Endothelial cell of umbilical vein (primary cell): ENCODE measurements around the gene PLPP7. TPM values are rescaled to one million over a fixed set of nuclear protein-coding genes. Genes with fewer than 3 reads are reported as not detected.

ENCODE experiments used
- BruUV-seq: library from RNA; stranded (reverse); fragments of 400-500 nt; replicated peaks from 2 replicates; lab custom pipeline; 2021; lab: Mats Ljungman, UMichigan
- CTCF ChIA-PET: fragments of 300-600, 350-600 bp; sonication (Branson Sonifier 250); formaldehyde crosslinking; loops from one replicate; lab custom pipeline; 2021; ENCODE audit warnings: antibody characterized with exemption, inconsistent platforms; lab: Charles Lee
- POLR2A ChIA-PET: fragments of 300-600, 350-600 bp; sonication (Branson Sonifier 250); formaldehyde crosslinking; loops from one replicate; lab custom pipeline; 2021; ENCODE audit warnings: antibody characterized with exemption, inconsistent platforms; lab: Charles Lee
- DNase-seq: peaks from one replicate; pipeline ENCODE4 v3.0.0-alpha.2; 2011; ENCODE audit warnings: low read depth, low spot score
- FAIRE-seq: peaks from 2 replicates; lab custom pipeline; 2011; peaks lifted over from hg19 to GRCh38; lab: Jason Lieb, UNC
- H2AFZ ChIP-seq: 2 replicates; pipeline ENCODE4 v1.6.0; 2012; ENCODE audit warnings: low read depth, low read length, control low read depth, inconsistent platforms
- H3K27ac ChIP-seq: 2 replicates; pipeline ENCODE4 v1.5.1; 2011; ENCODE audit warnings: low read depth, mild to moderate bottlenecking, control low read depth, low read length, moderate library complexity; ENCODE audit not compliant: insufficient read depth
- H3K27me3 ChIP-seq, 2 experiments: 2 replicates each; pipeline versions ENCODE4 v1.6.0 to v1.6.1; 2011; ENCODE audit warnings: low read length in 2 of 2, mixed read lengths in 1 of 2; ENCODE audit not compliant: control insufficient read depth in 2 of 2, insufficient read depth in 2 of 2
- H3K36me3 ChIP-seq, 2 experiments: 2 replicates in 1 of 2; 3 replicates in 1 of 2; pipeline ENCODE4 v1.5.1; 2011; ENCODE audit warnings: low read length in 2 of 2, mild to moderate bottlenecking in 1 of 2, moderate library complexity in 1 of 2; ENCODE audit not compliant: control insufficient read depth in 2 of 2, insufficient read depth in 2 of 2; ENCODE audit errors: extremely low read depth in 1 of 2
- H3K4me1 ChIP-seq: 3 replicates; pipeline ENCODE4 v1.5.1; 2011; ENCODE audit warnings: mild to moderate bottlenecking, low read length; ENCODE audit not compliant: control insufficient read depth, insufficient read depth; ENCODE audit errors: extremely low read depth
- H3K4me2 ChIP-seq: 2 replicates; pipeline ENCODE4 v1.6.1; 2011; ENCODE audit warnings: low read length, control low read depth, mixed read lengths; ENCODE audit not compliant: insufficient read depth
- H3K4me3 ChIP-seq, 3 experiments: fragments of 200-600 bp in 1 of 3; sonication (generic), shearing (Covaris generic) in 1 of 3; replicated peaks in 1 of 3; 2 replicates each; pipeline ENCODE4 v1.5.1; 2011 to 2016; ENCODE audit warnings: control low read depth in 3 of 3, low read length in 3 of 3, mild to moderate bottlenecking in 2 of 3, inconsistent platforms in 1 of 3, low read depth in 1 of 3, moderate library complexity in 1 of 3; ENCODE audit not compliant: insufficient read depth in 1 of 3
- H3K79me2 ChIP-seq: 2 replicates; pipeline ENCODE4 v1.6.0; 2012; ENCODE audit warnings: low read length, inconsistent platforms; ENCODE audit not compliant: control insufficient read depth, insufficient read depth
- H3K9ac ChIP-seq: replicated peaks from 2 replicates; pipeline ENCODE3; 2011; ENCODE audit warnings: low read length, control low read depth; ENCODE audit not compliant: insufficient read depth; ENCODE audit errors: extremely low read depth
- H3K9me1 ChIP-seq: replicated peaks from 3 replicates; pipeline ENCODE4 v1.6.0; 2011; ENCODE audit warnings: mild to moderate bottlenecking, low read length; ENCODE audit not compliant: control insufficient read depth, insufficient read depth; ENCODE audit errors: extremely low read depth
- H3K9me3 ChIP-seq: replicated peaks from 2 replicates; pipeline ENCODE4 v1.5.1; 2012; ENCODE audit warnings: low read length, inconsistent platforms; ENCODE audit not compliant: control insufficient read depth, insufficient read depth
- H4K20me1 ChIP-seq: replicated peaks from 2 replicates; pipeline ENCODE3; 2011; ENCODE audit warnings: mild to moderate bottlenecking, low read length; ENCODE audit not compliant: control insufficient read depth, insufficient read depth; ENCODE audit errors: extremely low read depth
- EZH2 ChIP-seq: IDR thresholded peaks from 2 replicates; pipeline ENCODE4 v1.6.1; 2012; ENCODE audit warnings: borderline replicate concordance, low read depth, mild to moderate bottlenecking, moderate library complexity, low read length, inconsistent platforms; ENCODE audit not compliant: severe bottlenecking
- FOS ChIP-seq: IDR thresholded peaks from 2 replicates; pipeline ENCODE4 v1.6.1; 2011; ENCODE audit warnings: mild to moderate bottlenecking, low read length, moderate library complexity, borderline replicate concordance; ENCODE audit not compliant: insufficient read depth
- GATA2 ChIP-seq: IDR thresholded peaks from 2 replicates; pipeline ENCODE4 v1.7.0; 2011; ENCODE audit warnings: low read depth, mild to moderate bottlenecking, moderate library complexity, mixed read lengths, low read length; ENCODE audit not compliant: insufficient read length, insufficient read depth
- JUN ChIP-seq: IDR thresholded peaks from 2 replicates; pipeline ENCODE4 v1.6.1; 2011; ENCODE audit warnings: borderline replicate concordance, low read depth; ENCODE audit not compliant: insufficient read length, insufficient read depth
- MYC ChIP-seq: IDR thresholded peaks from one replicate; pipeline ENCODE4 v1.6.1; 2011; ENCODE audit warnings: mild to moderate bottlenecking, low read depth, low read length
- POLR2A ChIP-seq: IDR thresholded peaks from 2 replicates; pipeline ENCODE4 v1.6.1; 2012; ENCODE audit warnings: low read depth, mild to moderate bottlenecking, control low read depth, low read length
- POLR2AphosphoS5 ChIP-seq: IDR thresholded peaks from 2 replicates; pipeline ENCODE4 v1.6.1; 2012; ENCODE audit warnings: low read depth, mild to moderate bottlenecking, control low read depth, low read length, moderate library complexity; ENCODE audit not compliant: insufficient read depth
- dilution Hi-C: fragments of 300-500 bp; cut with MboI; formaldehyde crosslinking; loops from one replicate; pipeline ENCODE4 v1.15.0; 2019; ENCODE audit warnings: low sequenced_read_pairs; ENCODE audit not compliant: extremely low pct_ligation_motif_present
- intact Hi-C: fragments of 100-400 bp; cut with micrococcal nuclease; formaldehyde crosslinking; loops from one replicate; pipeline ENCODE4 v1.10.0; 2022
- polyA plus RNA-seq, 4 experiments: library from polyadenylated mRNA; depleted of rRNA in 3 of 4; stranded (reverse) in 3 of 4; unstranded in 1 of 4; fragments of >200 nt; gene quantifications; 2 replicates each; pipeline versions ENCODE4 v1.2.1 to v1.2.3, GENCODE V29; 2011 to 2012; ENCODE audit warnings: missing spikeins in 1 of 4
- total RNA-seq: library from RNA; stranded (reverse); gene quantifications from 2 replicates; pipeline ENCODE4 v1.2.3, GENCODE V29; 2021
- TF ChIP-seq, protein P1 (sequence below): IDR thresholded peaks from 2 replicates; pipeline ENCODE4 v1.6.1; 2011; ENCODE audit not compliant: insufficient read depth, insufficient read length
- TF ChIP-seq, protein P2 (sequence below), 2 donors: IDR thresholded peaks; 1 replicate in 1 of 2; 2 replicates in 1 of 2; pipeline ENCODE4 v1.5.1; 2011; ENCODE audit warnings: low read length in 2 of 2, mild to moderate bottlenecking in 2 of 2, moderate library complexity in 2 of 2, control low read depth in 1 of 2, inconsistent platforms in 1 of 2, low read depth in 1 of 2; ENCODE audit not compliant: insufficient read depth in 1 of 2; ENCODE audit errors: extremely low read depth in 1 of 2

PLPP7 gene
- total and polyA plus RNA-seq, 2 donors (not counting 3 experiments of a cell fraction or from before 2014, with no cell fraction given): 2.1 to 2.7 TPM

DNA sequence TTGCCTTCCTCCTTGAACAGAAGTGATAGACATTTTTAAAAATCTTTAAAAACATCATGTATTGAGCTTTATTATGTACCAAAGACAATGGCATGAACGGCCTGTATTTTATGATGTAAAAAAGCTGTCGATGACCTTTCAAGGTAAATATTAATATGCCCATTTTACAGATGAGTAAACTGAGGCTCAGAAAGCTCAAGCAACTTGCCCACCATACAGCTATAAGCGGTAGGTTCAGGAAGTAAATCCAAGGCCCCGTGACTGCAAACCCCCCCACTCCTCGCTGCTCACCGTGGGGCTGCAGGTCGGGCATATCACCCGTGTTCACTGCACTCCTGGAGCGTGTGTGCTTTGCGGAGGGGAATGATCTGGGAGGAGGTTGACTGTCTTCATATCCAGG is 3.4 kb downstream of the PLPP7 start:
- POLR2A ChIA-PET: no interaction called here
- no peak overlapping the region for H3K4me2 ChIP-seq
- no peak overlapping the region for H3K27ac ChIP-seq
- intact Hi-C loops: no loop called here
- no peaks in the 10 kb centered on the region for H3K4me1 ChIP-seq
- H3K9ac ChIP-seq: no peak overlapping the region
- CTCF ChIA-PET: interaction anchor here (1.3 to 1.4 kb wide), 2 partner anchors 8 to 43 kb away, joined by 5 to 8 read pairs; no protein-coding TSS in a partner anchor
- no peak overlapping the region for H3K4me3 ChIP-seq
- no peak overlapping the region for H2AFZ ChIP-seq
- no peaks in the 10 kb centered on the region for H3K27me3 ChIP-seq
- H3K36me3 ChIP-seq: no peaks in the 10 kb centered on the region
- no peak for FAIRE-seq
- no TSS peak for BruUV-seq
- no peaks in the 10 kb centered on the region for H3K9me1 ChIP-seq
- dilution Hi-C loops: no loop called here
- DNase-seq: no peak
- no peaks in the 10 kb centered on the region for H3K79me2 ChIP-seq
- H3K9me3 ChIP-seq: no peaks in the 10 kb centered on the region
- no peaks in the 10 kb centered on the region for H4K20me1 ChIP-seq
- TF ChIP-seq POLR2AphosphoS5 (no peak), EZH2 (no peak), FOS (no peak), GATA2 (no peak), POLR2A (no peak), MYC (no peak), JUN (no peak)
- TF ChIP-seq, protein P1, sequence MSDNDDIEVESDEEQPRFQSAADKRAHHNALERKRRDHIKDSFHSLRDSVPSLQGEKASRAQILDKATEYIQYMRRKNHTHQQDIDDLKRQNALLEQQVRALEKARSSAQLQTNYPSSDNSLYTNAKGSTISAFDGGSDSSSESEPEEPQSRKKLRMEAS: no peak
- TF ChIP-seq, protein P2, sequence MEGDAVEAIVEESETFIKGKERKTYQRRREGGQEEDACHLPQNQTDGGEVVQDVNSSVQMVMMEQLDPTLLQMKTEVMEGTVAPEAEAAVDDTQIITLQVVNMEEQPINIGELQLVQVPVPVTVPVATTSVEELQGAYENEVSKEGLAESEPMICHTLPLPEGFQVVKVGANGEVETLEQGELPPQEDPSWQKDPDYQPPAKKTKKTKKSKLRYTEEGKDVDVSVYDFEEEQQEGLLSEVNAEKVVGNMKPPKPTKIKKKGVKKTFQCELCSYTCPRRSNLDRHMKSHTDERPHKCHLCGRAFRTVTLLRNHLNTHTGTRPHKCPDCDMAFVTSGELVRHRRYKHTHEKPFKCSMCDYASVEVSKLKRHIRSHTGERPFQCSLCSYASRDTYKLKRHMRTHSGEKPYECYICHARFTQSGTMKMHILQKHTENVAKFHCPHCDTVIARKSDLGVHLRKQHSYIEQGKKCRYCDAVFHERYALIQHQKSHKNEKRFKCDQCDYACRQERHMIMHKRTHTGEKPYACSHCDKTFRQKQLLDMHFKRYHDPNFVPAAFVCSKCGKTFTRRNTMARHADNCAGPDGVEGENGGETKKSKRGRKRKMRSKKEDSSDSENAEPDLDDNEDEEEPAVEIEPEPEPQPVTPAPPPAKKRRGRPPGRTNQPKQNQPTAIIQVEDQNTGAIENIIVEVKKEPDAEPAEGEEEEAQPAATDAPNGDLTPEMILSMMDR (IDR thresholded peaks at IDR 0.05; ENCODE audit: extremely low read depth in 1 of 2, insufficient read depth in 1 of 2, low read depth in 1 of 2, low read length in 2 of 2): no peak
